ENCODE results near the gene INTS12.

- TF ChIP-seq ZNF565 (CRISPR knock-in tag; conservative IDR thresholded peaks at IDR 0.05; ENCODE audit: low read depth) (no peak), ZC3H10 (CRISPR knock-in tag; IDR thresholded peaks at IDR 0.05) (no peak), GLIS3 (CRISPR knock-in tag; IDR thresholded peaks at IDR 0.05) (no peak), ESRRG (CRISPR knock-in tag; IDR thresholded peaks at IDR 0.05) (no peak), SNAI2 (CRISPR knock-in tag; IDR thresholded peaks at IDR 0.05) (no peak), TCF4 (CRISPR knock-in tag; IDR thresholded peaks at IDR 0.05; ENCODE audit: borderline replicate concordance) (no peak), ARNTL (CRISPR knock-in tag; IDR thresholded peaks at IDR 0.05; ENCODE audit: borderline replicate concordance, low read depth) (no peak), RARB (CRISPR knock-in tag; IDR thresholded peaks at IDR 0.05) (no peak), ZNF70 (CRISPR knock-in tag; IDR thresholded peaks at IDR 0.05) (no peak)
Observed at GRCh38 chr4:105671301-105671700, 37.2 kb downstream of the INTS12 start.

Measured in SK-N-SH treated with all-trans-retinoic acid at 6 μM for 48 hours (cell line).